Activated CD4-positive, alpha-beta T cell treated with anti-CD3 and anti-CD28 coated beads for 24 hours (primary cell): ENCODE data around the gene OR5K1.

ENCODE experiments used
- DNase-seq, 2 donors: peaks; one replicate each; pipeline ENCODE4 v3.0.0-alpha.2; 2020; ENCODE audit warnings: low read depth in 2 of 2

OR5K1 gene

DNA sequence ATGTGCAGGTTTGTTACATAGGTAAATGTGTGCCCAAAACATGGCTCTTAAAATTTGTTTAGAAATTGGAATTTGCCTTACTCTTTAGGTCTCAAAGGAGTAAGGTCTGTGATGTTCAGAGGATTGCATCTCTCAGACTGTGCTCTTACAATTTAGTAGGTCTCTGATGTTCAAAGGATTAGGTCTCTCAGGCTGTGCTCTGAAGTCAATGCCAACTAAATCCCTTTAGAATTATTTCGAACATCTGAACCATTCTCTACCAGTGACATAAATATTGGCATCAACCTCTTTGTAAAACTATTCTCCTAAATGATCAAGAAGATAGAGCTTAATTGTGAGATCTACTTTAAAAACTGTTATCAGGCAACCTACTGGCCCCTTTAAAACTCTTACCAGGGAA is at the start of gene OR5K1:
TSS of gene OR5K1 (plus strand) at position 301 of the 400 bp plus-strand sequence. CDS start 6,376 bp downstream, outside the sequence.
- no peak for DNase-seq

DNA sequence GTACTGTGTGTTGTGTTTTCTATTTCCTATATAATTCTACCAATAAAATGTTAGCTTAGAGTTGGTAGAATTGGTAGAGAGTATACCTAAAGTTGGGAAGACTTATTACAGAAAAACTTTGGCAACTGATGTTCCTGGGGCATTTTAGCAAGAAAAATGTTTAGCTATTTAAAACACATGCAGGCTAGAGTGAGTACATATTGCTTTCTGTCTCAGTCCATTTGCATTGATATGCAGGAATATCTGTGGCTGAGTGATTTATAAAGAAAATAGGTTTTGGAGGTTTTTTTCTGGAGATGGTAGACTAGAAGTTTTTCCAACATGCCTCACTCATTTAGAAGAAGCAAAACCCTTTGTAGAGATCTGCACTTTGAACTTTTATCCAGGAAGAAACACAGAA is 30.4 kb upstream of the OR5K1 start:
- DNase-seq = no peak

DNA sequence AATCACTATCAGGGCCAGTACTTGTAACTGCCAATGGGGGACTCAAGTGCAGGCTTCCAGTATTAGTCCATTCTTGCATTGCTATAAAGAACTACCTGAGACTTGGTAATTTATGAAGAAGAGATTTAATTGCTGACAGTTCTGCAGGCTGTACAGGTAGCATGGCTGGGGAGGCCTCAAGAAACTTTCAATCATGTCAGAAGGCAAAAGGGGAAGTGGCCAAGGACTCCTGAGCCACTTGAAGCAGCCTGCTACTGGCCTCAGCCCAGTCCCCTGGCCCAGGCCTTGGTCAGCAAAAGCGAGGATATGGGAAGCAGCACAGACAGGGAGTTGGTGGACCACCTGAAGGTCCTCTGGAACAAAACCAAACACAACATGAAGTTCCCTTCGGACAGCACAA is 29.2 kb upstream of the OR5K1 start:
- no peak for DNase-seq

DNA sequence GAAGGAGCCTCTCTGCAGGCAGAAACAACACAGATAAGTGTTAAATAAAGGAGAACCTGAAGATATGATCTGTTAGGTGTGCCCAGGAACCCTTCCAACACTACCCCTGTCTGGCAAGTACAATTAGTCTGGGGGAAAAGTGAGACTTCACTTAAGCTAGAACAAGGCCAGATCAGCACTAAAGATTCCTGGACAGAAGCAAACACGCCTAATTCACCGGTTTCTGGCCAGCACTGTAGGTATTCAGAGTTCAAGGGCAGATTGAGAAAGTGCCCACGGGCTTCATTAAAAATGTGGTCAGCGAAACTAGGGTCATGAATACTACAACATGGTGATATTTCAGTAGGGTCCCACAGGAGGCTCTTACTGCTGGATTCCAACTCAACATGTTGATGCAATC is 28.6 kb upstream of the OR5K1 start:
- no peak for DNase-seq

DNA sequence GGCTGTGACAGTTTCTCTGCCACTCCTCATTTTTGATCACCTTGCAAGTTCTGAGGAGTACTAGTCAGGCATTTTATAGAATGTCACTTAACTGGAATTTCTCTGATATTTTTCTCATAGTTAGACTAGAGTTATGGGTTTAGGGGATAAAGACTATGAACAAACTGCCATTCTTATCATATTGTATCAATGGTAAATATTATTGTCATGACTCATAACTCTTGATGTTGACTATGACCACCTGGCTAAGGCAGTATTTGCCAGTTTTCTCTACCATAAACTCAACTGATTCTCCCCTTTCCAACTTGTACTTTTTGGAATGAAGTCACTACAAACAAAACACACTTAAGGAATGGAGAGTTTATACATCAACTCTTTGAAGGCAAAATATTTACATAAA is 22.7 kb upstream of the OR5K1 start:
- no peak for DNase-seq

DNA sequence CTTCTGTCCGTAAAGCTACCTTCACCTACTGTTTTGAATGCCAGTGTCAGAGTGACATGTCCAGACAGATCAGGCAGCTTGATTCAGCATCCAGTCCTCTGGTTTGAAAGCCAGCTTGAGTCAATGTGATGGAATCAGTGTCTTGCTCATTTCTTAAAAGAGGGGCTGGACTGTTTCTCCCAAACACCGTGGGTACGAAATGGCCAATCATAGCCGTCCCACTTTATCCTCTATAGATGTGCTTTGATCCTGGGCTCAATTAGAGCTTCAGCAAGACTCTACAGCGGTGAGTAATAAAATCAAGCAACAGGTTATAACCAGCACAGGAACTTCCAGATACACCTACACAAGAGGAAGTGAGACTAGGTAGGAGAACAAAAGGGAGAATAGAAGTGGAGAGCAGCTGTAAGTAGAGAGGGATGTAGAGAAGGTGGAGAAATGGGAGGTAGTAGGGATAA is 17.0 kb upstream of the OR5K1 start:
- DNase-seq = no peak

DNA sequence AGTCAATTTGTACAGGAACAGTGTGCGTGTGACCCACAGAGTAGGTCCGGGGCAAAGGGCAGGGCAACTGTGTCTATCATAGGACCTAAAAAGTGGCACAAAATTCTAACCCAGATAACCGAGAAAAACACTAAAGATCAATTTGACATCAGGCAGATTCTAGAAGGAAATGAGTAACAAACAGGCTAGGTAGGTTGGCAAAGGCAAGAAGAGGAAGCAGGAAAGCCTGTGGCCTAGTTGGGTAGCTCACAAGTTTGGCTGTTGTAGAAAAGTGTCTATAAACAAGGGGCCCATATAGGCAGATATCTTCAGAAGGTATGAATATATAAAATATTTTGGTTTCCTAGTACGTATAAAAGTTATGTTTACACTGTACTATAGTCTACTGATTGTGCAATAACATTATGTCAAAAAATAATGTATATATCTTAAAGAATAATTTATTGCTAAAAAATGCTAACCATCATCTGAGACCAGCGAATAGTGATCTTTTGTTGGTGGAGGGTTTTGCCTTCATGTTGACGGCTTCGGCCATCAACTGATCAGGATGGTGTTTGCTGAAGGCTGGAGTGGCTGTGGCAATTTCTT is 13.3 kb upstream of the OR5K1 start:
- no peak for DNase-seq

DNA sequence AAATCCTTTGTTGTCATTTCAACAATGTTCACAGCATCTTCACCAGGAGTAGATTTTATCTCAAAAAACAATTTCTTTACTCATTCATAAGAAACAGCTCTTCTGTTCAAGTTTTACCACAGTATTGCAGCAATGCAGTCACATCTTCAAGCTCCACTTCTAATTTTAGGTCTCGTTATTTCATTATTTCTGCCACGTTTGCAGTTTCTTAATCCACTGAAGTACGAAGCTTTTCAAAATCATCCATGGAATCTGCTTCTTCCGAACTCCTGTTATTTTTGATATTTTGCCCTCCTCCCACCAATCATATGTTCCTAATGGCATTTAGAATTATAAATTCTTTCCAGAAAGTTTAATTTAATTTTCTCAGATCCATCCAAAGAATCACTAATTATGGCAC is 12.6 kb upstream of the OR5K1 start:
- no peak for DNase-seq

DNA sequence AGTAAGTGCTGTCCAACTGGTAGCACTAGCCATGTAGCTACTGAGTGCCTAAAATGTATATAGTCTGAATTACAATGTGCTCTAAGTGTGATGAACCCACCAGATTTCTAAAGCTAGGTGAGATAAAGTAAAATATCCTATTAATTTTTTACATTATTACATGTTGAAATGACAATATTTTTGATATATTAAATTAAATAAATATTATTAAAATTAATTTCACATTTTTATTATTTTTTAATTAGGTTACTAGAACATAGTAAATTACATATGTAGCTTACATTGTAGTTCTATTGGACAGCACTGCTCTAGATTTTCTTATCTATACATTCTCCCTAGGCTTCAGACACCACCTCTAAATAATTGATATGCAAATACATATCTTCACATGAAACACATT is 9.2 kb upstream of the OR5K1 start:
- DNase-seq = no peak

DNA sequence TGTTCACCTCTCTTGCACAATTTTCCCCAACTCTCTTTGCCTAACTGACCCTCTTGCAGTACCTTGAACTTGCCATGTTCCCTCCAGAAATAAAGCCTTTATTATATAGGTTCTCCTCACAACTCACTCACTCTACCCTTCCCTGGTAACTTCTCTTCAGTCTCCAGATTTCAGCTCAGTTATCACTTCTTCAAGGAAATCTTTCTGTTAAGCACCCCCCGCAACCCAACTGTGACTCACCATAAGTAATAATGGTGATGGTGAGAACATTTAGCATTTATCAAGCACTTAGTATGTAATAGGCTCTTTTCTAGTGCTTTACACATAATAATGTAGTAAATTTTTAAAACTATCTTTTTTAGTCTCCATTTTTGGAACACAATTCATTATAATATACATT is 8.1 kb upstream of the OR5K1 start:
- DNase-seq = no peak

DNA sequence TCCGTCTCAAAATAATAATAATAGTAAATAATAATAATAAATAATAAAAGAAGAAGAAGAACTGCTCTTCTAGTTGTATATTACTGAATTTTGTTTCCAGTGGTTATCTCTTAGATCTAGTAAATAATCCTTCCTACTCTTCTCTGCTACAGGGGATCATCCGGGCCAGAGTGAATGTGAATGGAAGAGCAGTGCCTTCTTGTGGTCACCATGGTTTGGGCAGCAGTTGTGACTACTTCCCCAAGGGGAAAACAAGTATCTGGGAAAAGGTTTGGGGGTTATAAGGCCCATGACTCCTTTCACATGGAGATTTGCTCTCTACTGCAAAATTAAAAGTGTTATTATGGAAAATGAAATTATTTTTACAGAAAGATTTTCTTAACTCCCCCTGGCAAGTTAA is 5.5 kb upstream of the OR5K1 start:
- DNase-seq = no peak

DNA sequence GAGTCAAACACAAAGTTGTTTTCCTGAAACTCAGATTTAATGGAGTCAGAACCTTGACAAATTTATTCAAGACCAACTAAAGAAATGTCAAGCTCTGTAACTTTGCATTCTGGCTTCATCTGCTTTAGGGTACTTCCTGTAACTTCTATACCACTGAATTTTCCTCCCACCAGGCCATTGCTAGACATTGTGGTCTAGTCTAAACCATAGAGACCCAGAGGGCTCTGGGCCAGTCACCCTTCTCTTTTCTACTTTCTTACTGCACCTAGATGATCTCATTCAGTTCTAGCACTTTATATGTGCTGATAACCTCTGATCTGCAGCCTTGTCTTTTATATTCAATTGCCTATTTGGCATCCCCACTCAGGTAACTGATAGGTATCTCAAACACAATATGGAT is 2.8 kb upstream of the OR5K1 start:
- no peak for DNase-seq

DNA sequence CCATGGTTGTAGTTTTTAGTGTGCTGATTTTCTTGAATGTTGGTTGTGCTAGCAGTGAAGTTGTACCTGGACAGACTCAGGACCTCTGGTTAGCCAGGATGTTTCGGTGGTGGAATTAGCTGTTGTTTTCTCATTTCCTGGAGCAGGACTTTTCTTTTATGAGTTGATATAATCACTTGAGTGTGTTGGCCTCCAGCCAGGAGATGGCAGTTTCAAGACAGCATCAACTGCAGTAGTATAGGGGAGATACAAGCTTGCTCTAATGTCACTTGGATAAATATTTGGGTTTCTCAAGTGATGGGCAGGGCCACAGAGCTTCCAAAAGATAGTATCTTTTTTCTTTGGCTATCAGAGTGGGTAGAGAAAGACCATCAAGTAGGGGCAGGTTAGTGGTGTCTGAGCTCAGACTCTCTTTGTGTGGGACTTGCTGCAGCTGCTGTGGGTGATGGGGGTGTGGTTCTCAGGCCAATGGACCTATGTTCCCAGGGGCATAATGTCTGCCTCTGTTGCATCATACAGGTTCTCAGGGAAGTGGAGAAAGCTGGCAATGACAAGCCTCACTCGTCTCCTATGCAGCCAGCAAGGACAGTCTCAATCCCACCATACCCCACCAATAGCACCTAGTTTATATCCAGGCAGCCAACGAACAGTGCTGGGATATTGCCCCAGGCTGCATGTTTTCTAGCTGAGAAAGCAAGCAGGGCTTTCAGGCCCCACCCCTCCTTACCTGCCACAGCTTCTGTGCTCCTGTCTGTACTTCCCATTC is 19.9 kb downstream of the OR5K1 start:
- DNase-seq = no peak

DNA sequence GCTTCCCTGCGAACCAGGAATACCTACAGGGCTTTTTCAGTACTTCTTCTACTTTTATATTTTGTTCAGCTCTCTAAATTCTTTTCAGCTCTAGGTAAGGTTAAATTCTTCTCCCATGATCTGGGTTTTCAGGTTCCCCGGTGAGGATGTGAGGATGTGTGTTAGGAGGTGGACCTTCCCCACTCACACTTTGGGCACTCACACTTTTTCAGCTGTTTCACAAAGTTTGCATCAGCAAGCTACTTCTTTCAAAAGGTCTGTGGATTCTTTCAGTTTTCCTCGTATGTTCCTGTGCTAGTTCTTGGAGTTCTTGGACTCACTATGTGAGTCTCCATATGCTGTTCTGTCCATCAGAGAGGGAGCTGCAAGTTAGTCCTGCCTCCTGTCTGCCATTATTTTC is 20.6 kb downstream of the OR5K1 start:
- DNase-seq = no peak

DNA sequence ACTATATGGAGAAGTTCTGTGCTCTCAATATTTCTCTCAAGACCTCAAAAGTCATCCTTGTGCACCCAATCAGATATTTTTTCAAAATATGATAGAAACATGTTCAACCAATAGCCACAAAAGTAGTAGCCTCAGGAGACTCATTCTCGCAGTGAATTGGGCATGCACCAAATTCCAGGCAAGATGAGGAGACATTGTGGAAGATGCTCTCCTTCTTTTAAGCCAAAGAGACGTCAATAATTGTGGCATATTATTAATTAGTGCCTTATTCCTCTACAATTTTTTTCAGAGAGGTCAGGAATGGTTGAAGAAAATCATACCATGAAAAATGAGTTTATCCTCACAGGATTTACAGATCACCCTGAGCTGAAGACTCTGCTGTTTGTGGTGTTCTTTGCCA is 34.4 kb downstream of the OR5K1 start, which contains the start of gene OR5K2:
TSS of gene OR5K2 (plus strand) at position 301 of the 400 bp plus-strand sequence. CDS start at position 301, 0 bp downstream.
- DNase-seq = no peak

DNA sequence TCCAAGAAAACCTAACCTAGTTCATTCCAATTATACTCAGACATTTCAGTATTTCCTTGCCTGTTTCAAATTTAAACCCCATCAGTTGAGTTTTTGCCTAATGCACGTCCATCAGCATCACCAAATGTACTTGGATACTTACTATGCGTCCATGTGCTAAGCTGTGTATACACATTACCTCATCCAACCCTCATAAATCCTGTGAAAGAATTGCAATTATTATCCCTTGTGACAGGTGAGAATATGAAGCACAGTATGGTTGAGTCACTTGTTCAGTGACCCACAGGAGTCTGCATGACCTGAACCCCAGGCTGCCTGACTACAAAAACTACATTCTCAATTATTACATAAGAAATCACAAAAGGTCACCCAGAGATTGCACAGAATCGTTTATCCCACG is 37.0 kb downstream of the OR5K1 start:
- DNase-seq = no peak

DNA sequence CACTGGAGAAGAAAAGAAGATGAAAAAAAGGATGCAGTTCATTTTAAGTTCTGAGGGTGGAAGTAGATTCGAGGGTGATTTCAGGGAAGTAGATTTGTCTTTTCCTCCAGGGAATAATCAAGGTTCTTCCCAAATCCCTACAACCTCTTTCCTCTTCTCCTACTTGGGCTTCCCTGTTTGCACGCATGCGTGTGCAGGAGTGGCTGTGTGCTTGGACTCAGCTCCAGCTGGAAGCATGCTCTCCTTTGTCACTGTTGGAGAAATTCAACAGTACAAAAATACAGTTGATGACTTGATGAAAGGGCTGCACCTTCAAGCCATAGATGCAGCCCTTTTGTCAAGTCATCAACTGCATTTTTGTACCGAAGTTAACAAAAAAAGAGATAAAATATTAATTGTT is 38.3 kb downstream of the OR5K1 start:
- DNase-seq = no peak

DNA sequence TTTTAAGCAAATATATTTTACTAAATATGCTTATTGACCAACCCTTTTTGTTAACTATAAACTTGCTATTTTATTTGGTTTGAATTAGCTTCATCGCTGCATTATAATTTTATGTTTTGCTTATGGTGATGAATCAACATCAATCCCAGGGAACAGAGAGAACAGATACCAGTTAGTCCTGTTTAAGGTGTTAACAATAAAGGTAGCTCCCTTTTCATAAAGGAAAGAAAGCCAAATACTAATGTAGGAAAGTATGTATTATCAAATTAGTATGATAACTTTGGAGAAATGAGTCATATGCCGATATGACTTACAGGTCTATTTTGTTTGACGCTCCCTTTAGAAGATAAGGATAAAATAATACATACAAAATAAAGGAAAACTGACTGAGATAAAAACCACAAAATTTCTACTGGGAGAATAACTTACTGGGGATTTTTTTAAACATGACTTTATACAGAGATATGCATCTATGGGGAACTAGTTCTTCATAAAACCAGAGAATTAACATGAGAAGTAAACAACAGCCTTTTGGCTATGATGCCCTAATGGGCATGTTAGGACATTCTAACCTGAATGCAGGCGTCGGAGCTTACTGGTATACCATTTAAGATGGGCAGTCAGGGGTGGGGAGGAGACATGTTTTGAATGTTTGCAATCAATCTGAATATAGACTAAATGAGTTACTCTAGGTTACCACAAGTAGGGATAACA is 39.0 kb downstream of the OR5K1 start:
- no peak for DNase-seq

DNA sequence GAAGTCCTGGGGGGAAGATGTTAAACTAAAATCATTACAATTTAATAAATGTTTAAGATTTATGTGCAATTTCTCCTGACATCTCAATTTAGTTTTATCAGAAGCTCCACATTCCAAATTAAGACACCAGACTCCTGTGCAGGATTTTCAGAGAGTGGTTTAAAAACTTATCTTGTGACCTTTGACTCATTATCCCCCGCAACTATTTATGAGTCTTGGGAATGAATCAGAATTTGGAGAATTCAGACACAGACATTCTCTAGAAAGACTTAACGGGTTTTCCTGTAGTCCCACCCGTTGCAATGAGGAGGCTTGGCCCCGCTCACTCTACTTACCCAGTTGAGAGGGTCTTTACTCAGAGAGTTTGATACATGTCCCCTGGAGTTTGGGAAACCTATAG is 41.5 kb downstream of the OR5K1 start:
- no peak for DNase-seq

DNA sequence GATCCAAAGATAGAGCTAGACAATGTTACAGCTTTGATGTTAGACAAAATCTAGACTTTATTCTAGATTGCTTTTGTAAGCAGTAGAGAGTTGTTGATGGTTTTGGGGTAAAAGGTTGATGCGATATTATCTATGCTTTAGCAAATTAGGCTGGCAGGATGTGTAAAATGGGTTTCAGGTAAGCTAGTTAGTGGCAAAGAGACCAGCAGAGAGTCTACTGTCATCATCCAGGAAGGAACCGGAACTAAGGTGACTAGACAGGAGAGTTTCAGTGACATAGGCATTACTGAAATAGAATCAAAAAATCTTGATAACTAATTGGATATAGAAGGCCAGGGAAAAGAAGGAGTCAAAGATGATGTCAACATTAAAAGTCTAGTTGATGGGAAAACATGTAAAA is 45.6 kb downstream of the OR5K1 start:
- no peak for DNase-seq

DNA sequence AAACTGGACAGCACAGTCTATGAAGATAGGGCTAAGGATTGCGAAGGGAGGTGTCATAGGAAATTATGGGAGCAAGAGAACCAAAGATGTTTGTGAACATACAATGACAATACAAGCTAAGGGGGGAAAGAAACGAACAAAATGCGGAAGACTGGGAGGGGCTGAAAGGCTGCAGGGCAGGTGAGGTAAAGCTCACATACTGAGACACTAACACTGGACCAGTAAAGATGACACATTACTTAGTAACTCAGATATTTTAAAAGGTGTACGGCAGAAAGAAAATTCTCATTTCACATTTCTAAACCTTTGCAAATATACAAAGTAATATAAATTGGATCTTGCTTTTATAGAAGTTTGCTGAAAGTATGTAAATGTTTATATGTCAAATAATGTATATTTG is 49.6 kb downstream of the OR5K1 start:
- DNase-seq = no peak

DNA sequence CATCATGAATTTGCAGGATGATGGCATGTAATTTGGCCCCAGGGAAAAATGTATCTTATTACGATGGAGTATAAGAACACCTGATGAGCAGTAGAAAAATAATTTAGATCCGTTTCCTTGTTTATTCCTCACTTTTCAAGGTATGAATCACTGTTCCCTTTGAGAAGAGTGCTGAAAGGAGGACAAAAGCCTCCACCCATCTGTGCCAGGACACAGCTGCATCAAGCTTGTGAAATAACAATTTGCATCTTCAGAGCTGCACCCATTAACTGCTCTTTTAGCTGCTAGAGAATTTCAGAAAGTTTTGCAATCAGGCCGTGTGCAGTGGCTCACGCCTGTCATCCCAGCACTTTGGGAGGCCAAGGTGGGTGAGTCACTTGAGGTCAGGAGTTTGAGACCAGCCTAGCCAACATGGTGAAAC is 50.1 kb downstream of the OR5K1 start:
- no peak for DNase-seq

DNA sequence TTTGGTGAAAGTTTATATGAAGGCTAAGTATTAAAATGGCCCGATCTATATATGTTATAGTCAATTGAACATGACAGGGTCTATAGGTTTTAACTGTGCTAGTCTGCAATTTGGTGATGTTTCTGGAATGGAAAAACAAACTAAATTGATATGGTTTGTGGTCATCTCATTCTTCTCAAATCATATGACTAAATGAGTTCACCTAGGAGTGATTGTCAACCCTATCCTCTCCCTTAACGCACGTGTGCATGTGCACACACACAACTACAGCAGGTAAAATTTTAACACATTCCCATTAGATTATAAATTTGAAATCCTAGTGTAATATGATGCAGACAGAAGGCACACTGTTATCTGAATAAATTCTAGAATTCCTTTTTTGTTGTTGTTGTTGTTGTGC is 50.7 kb downstream of the OR5K1 start:
- DNase-seq = no peak
